Upper lobe of left lung (tissue), 4 donors: ENCODE data around the gene ARHGAP42.

ENCODE experiments used
- CTCF ChIP-seq, 6 experiments: fragments of 450-650 bp in 4 of 6; fragments of 200-600 bp in 2 of 6; sonication (generic) in 2 of 6; IDR thresholded peaks; one replicate each; pipeline ENCODE4 v1.5.1; 2016 to 2019; ENCODE audit warnings: antibody characterized with exemption in 6 of 6
- POLR2A ChIP-seq, 4 donors: fragments of 450-650 bp; IDR thresholded peaks; one replicate each; pipeline ENCODE4 v1.5.1; 2016 to 2017; ENCODE audit warnings: antibody characterized with exemption in 4 of 4, mild to moderate bottlenecking in 2 of 4

GRCh38 chr11:100641456-100641855 is 45.6 kb upstream of the ARHGAP42 start:
- no peak for TF ChIP-seq CTCF (IDR thresholded peaks at IDR 0.05)
- no peak for TF ChIP-seq POLR2A (IDR thresholded peaks at IDR 0.05)
